ENCODE data around the gene POU2F1.

Gene POU2F1

GRCh38 chr1:167412072-167412471 lies 191.4 kb downstream of the POU2F1 start:
- peaks cover 32% of the 10 kb centered on the region; the same call in 1 of the 2 replicates for H3K36me3 ChIP-seq (ENCODE audit: low read length)
- H3K4me2 ChIP-seq (ENCODE audit: low read depth, low read length, poor library complexity, severe bottlenecking): no peak overlapping the region
- H3K4me3 ChIP-seq (ENCODE audit: insufficient read depth, low read length, poor library complexity, severe bottlenecking): no peak overlapping the region
- no peak overlapping the region for H3K27ac ChIP-seq (ENCODE audit: low read depth, low read length)
- no peaks in the 10 kb centered on the region for H3K9me3 ChIP-seq (ENCODE audit: insufficient read depth, low read length)
- TF ChIP-seq, protein P1, sequence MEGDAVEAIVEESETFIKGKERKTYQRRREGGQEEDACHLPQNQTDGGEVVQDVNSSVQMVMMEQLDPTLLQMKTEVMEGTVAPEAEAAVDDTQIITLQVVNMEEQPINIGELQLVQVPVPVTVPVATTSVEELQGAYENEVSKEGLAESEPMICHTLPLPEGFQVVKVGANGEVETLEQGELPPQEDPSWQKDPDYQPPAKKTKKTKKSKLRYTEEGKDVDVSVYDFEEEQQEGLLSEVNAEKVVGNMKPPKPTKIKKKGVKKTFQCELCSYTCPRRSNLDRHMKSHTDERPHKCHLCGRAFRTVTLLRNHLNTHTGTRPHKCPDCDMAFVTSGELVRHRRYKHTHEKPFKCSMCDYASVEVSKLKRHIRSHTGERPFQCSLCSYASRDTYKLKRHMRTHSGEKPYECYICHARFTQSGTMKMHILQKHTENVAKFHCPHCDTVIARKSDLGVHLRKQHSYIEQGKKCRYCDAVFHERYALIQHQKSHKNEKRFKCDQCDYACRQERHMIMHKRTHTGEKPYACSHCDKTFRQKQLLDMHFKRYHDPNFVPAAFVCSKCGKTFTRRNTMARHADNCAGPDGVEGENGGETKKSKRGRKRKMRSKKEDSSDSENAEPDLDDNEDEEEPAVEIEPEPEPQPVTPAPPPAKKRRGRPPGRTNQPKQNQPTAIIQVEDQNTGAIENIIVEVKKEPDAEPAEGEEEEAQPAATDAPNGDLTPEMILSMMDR (IDR thresholded peaks at IDR 0.05; ENCODE audit: insufficient read depth, low read length, poor library complexity, severe bottlenecking): no peak
- TF ChIP-seq EZH2phosphoT487 (conservative IDR thresholded peaks at IDR 0.05; ENCODE audit: low read length): no peak
- no peaks in the 10 kb centered on the region for H3K9me2 ChIP-seq (replicated peaks; ENCODE audit: insufficient read depth, low read length)
- no peak overlapping the region for H3K9ac ChIP-seq (ENCODE audit: low read length)
- no peaks in the 10 kb centered on the region for H3K79me2 ChIP-seq (ENCODE audit: insufficient read depth, low read length)
- no peaks in the 10 kb centered on the region for H4K20me1 ChIP-seq (ENCODE audit: low read depth, low read length)
- no peaks in the 10 kb centered on the region for H3F3A ChIP-seq (ENCODE audit: insufficient read depth)
- no peaks in the 10 kb centered on the region for H3K27me3 ChIP-seq (ENCODE audit: low read length)
- H2AFZ ChIP-seq (ENCODE audit: low read depth, low read length, severe bottlenecking): no peak overlapping the region

GRCh38 chr1:167412920-167413319 lies 192.2 kb downstream of the POU2F1 start:
- TF ChIP-seq, protein P1 (IDR thresholded peaks at IDR 0.05; ENCODE audit: insufficient read depth, low read length, poor library complexity, severe bottlenecking): no peak
- no peak for TF ChIP-seq EZH2phosphoT487 (conservative IDR thresholded peaks at IDR 0.05; ENCODE audit: low read length)
- H3K9ac ChIP-seq (ENCODE audit: low read length): no peak overlapping the region

DNA sequence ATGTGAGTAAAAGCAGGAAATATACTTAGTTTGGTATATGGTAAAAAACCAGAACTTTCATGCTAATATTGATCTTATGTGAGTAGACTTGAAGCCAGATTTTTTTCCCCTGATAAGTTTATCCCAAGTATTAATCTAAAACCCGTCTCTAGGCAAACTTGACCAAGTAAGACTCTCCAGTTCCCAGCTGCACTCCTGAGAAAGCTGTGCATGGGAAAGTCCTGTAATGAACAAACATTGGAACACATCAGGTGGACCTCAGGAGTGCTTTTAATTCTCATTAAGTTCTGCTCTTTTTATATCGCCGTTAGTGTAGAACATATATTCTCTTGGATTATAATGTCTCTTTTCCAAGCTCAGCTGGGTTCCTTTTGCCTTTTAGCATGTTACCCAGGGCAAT lies 192.6 kb downstream of the POU2F1 start:
- no peaks in the 10 kb centered on the region for H4K20me1 ChIP-seq (ENCODE audit: low read depth, low read length)

More at GRCh38 chr1:167412920-167413319, 192.2 kb downstream of the POU2F1 start:
- H3K36me3 ChIP-seq (ENCODE audit: low read length): peaks cover 32% of the 10 kb centered on the region; the same call in 1 of the 2 replicates
- no peak overlapping the region for H2AFZ ChIP-seq (ENCODE audit: low read depth, low read length, severe bottlenecking)
- no peaks in the 10 kb centered on the region for H3F3A ChIP-seq (ENCODE audit: insufficient read depth)
- no peak overlapping the region for H3K27ac ChIP-seq (ENCODE audit: low read depth, low read length)
- no peak overlapping the region for H3K4me2 ChIP-seq (ENCODE audit: low read depth, low read length, poor library complexity, severe bottlenecking)
- no peak overlapping the region for H3K4me3 ChIP-seq (ENCODE audit: insufficient read depth, low read length, poor library complexity, severe bottlenecking)
- no peaks in the 10 kb centered on the region for H4K20me1 ChIP-seq (ENCODE audit: low read depth, low read length)
- no peaks in the 10 kb centered on the region for H3K27me3 ChIP-seq (ENCODE audit: low read length)
- H3K79me2 ChIP-seq (ENCODE audit: insufficient read depth, low read length): no peaks in the 10 kb centered on the region
- no peaks in the 10 kb centered on the region for H3K9me3 ChIP-seq (ENCODE audit: insufficient read depth, low read length)
- H3K9me2 ChIP-seq (replicated peaks; ENCODE audit: insufficient read depth, low read length): no peaks in the 10 kb centered on the region

More for the DNA sequence above, 192.6 kb downstream of the POU2F1 start:
- no peak for TF ChIP-seq EZH2phosphoT487 (conservative IDR thresholded peaks at IDR 0.05; ENCODE audit: low read length)
- TF ChIP-seq, protein P1 (IDR thresholded peaks at IDR 0.05; ENCODE audit: insufficient read depth, low read length, poor library complexity, severe bottlenecking): no peak
- Histone ChIP-seq H3K9me3 (ENCODE audit: insufficient read depth, low read length) (no peaks in the 10 kb centered on the region), H3K4me2 (ENCODE audit: low read depth, low read length, poor library complexity, severe bottlenecking) (no peak overlapping the region), H3K27me3 (ENCODE audit: low read length) (no peaks in the 10 kb centered on the region), H3K9me2 (replicated peaks; ENCODE audit: insufficient read depth, low read length) (no peaks in the 10 kb centered on the region), H3K79me2 (ENCODE audit: insufficient read depth, low read length) (no peaks in the 10 kb centered on the region), H3K36me3 (ENCODE audit: low read length) (peaks cover 32% of the 10 kb centered on the region; the same call in 1 of the 2 replicates), H3K9ac (ENCODE audit: low read length) (no peak overlapping the region), H3F3A (ENCODE audit: insufficient read depth) (no peaks in the 10 kb centered on the region), H3K27ac (ENCODE audit: low read depth, low read length) (no peak overlapping the region), H3K4me3 (ENCODE audit: insufficient read depth, low read length, poor library complexity, severe bottlenecking) (no peak overlapping the region), H2AFZ (ENCODE audit: low read depth, low read length, severe bottlenecking) (no peak overlapping the region)

Measured in SU-DHL-6 (cell line).